NCI-H2029 (cell line): ENCODE data around the gene EPHA7.

ENCODE experiments used
- DNase-seq: peaks from one replicate; lab custom pipeline; 2025; lab: John Stamatoyannopoulos, UW

EPHA7 gene

GRCh38 chr6:93243231-93243778 lies 176.1 kb downstream of the EPHA7 start:
- no peak for DNase-seq

DNA sequence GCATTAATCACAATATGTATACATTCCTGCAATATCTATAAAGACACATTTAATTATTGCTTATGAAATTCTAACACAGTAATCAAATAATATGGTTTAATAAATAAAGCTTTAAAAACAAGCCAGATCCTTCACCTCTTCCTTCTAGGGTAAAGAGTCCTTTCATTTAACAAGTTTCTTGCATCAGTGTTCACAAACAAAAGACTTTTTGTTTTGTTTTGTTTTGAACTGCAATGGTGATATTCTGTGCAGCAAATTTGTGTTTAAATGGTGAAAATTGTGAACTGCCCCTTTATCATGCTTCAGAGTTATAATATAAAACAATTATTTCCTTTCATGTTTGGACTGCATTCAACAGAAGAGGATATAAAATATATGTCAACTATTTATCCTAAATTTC lies 177.3 kb downstream of the EPHA7 start:
- DNase-seq, result no peak

DNA sequence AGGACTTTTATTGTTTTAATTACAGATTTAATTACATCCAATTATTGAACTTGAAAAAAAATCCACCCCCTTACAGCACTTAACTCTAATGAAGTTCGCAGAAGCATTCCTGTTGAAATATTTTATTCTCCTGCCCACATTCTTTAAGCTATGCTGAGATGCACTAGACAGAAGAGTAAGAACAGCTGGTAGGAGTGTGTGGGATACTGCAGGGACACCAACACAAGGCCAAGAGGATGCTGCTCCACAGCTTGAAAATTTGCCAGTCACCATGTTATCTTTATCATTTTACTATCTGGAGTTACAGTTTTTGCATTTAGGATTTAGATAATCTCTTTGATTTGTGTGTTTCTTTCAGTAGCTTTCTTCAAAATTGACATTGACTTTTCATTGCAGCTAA lies 180.7 kb downstream of the EPHA7 start:
- DNase-seq, result no peak

DNA sequence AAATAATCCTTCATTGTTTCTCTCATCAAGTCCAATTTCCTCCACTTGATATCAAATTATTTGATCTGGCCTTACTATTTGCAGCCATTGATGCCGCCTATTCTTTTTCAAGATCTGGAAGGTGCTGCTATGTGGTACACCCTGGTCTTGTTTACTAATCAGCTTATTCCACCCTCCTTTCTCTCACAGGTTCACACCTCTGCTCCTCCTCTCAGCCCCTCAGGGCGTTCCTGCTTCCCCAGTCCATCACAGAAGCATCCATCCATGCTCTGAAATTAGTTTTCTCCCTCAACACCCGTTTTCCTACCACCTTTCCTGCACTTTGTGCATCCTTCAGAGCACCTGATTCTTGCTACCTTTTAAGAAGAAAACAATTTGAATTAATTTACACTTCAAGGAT lies 183.6 kb downstream of the EPHA7 start:
- DNase-seq, result no peak

DNA sequence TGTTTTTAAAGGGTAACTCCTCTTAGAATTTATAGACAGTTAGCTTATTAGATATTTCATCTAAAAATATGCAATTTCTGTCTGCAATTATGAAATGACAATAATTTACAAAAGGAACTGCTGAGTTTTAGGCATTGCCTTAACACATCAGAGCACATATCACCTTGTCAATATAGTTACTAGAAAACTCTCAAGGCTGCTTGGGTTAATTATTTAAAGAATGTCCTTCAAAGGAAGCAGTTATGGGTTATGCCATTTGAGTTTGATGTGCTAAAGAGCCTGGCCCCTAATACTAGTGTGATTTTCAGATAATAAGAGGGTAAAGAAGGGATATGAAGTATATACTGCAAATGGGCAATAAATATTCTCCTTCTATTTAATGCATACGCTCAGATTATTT lies 192.5 kb downstream of the EPHA7 start:
- no peak for DNase-seq

GRCh38 chr6:93222071-93222851 lies 197.1 kb downstream of the EPHA7 start:
- DNase-seq, result no peak

DNA sequence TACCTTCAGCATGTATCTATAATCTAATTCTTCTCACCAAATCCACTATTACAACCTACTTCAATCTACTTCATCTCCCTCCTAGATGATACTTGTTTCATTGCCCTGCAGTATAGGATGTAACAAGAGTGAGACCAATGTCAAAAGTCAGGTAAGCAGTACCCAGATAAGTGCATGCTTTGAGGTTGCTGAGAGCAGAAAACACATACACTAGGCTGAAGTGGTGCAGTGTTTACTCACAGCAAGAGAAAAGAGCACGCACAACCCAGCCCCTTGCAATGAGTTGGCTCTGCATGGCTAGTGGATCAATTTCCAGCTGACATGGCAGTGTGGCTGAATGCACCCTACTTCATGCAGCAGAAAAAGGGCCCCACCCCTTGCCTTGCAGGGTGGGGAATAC lies 199.9 kb downstream of the EPHA7 start:
- peak; percentile 59 for DNase-seq

DNA sequence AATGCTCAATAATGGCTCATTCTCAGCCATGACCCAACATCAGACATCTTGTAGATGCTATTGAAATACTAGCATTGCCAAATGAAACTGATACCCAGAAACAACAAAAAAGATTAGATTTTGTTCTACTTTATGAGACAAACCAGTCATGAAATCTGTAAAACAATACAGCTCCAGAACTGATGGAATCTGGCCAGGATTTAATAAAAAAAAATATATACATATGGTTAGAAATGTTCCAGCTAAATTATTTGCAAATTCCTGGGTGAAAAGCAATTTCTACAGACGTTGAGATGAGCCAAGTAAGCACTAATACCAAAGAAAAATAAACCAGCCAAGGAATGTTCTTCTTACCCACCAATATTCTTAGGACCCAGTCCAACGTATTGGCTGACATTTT lies 201.3 kb downstream of the EPHA7 start:
- DNase-seq, result no peak

DNA sequence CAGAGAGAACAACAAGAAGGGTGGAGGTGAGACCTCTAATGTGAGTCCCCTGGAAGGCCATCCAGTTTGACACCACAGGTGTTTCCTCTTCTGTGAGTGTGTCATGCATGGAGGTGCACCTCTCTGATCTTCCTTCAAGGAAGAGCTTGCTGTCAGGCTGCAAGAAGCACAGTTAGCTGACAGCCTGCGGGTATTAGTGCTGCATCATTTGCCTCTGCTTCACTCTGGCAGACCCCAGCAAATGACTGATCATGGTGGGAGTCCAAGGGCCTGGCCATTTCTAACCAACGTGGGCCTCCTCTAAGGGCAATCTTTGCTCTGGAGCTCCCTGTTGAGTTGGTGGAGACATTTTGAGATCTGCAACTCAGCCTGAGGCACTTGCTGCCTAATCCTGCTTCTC lies 206.3 kb downstream of the EPHA7 start:
- DNase-seq, result no peak

- DNase-seq, result no peak
Observed at GRCh38 chr6:93210908-93211307, 208.5 kb downstream of the EPHA7 start.

DNA sequence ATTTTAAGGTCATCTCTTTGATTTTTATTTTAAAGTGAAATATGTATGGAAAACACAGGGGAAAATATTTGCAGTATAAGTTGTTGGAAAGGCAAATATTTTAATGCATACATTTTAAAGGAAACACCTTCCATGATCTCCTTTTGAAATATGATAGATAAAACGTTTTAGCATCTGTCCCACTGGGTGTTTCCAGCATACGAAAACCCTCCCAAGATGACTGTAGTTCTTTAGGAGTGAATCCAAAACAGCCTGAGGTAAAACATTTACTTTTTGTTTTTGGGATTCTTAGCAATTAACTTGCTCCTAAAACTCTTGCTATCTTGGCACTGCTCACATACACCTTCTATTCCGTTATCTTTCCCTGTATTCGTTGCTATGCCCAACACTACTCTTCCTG lies 210.0 kb downstream of the EPHA7 start:
- no peak for DNase-seq

DNA sequence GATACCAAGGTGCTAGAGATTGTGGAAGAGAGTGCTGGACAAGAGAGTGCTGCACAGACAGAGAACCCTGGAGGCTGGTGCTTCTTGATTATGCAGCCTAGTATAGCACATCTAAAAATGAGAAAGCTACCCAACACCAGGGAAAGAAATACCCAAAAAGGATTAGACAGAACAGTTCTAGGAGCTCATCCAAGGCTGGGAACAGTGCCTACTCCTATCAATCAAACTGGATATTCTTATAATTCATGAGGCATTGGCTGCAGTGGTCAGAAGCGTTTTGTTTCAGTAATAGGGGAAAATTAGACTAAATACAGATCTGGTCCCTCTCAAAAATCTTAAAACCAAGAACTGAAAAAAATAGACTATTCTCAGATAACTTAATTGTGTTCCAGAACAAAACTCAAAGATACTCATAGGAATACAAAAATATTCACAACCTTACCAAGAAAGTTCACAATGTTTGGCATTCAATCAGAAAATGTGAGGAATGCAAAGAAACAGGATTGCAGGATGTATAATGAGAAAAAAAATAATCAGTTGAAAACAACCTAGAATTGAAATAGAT lies 222.9 kb downstream of the EPHA7 start:
- no peak for DNase-seq

DNA sequence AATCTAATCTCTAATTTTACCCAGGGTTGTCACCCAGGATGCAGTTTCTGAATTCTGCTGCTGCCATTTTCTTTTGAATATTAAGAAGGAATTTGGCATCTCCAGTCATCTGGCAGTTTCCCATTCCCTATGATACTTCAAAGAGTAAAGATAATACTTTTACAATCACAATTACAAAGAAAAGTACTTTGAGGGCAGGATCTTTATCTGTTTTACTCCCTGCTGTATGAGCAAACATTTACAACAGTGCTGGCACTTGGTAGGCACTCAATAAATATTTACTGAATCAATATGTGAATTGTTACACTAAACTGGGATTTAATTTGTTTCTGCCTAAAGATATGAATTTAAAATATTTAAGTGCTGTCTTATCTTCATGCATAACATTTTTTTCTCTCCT lies 224.9 kb downstream of the EPHA7 start:
- no peak for DNase-seq

- DNase-seq, result no peak
Observed at GRCh38 chr6:93193868-93194267, 225.5 kb downstream of the EPHA7 start.
